Subcutaneous adipose tissue (tissue), 4 donors: ENCODE data around the gene CELF4. TPM values are rescaled to one million over a fixed set of nuclear protein-coding genes. Genes with fewer than 3 reads are reported as not detected.

ENCODE experiments used
- CTCF ChIP-seq: fragments of 450-650 bp; IDR thresholded peaks from one replicate; pipeline ENCODE4 v1.5.1; 2016; ENCODE audit warnings: low read depth, mild to moderate bottlenecking, control low read depth, antibody characterized with exemption, moderate library complexity
- total RNA-seq, 4 donors: library from RNA; depleted of rRNA; stranded (reverse); fragments of >200 nt; gene quantifications; one replicate each; pipeline ENCODE4 v1.1.0, GENCODE V29; 2016

The CELF4 gene
- total RNA-seq, 4 donors from 2014 or later = not detected

- no peak for TF ChIP-seq CTCF
Observed at GRCh38 chr18:37460604-37461003, 105.0 kb downstream of the CELF4 start.

- TF ChIP-seq CTCF = no peak
Observed at GRCh38 chr18:37458697-37459096, 106.9 kb downstream of the CELF4 start.

- TF ChIP-seq CTCF = no peak
Observed at GRCh38 chr18:37457753-37458152, 107.8 kb downstream of the CELF4 start.

- no peak for TF ChIP-seq CTCF
Observed at GRCh38 chr18:37457341-37457740, 108.3 kb downstream of the CELF4 start.

- no peak for TF ChIP-seq CTCF
Observed at GRCh38 chr18:37456873-37457272, 108.7 kb downstream of the CELF4 start.

GRCh38 chr18:37456395-37456794, 109.2 kb downstream of the CELF4 start:
- TF ChIP-seq CTCF = no peak

GRCh38 chr18:37453752-37454151, 111.8 kb downstream of the CELF4 start:
- TF ChIP-seq CTCF = no peak
